H9 (cell line): ENCODE data around the gene GFY. TPM values are rescaled to one million over a fixed set of nuclear protein-coding genes. Genes with fewer than 3 reads are reported as not detected.

Experiments
- DNase-seq: peaks from one replicate; pipeline ENCODE4 v3.0.0-alpha.2; 2017
- H2AFZ ChIP-seq: one replicate; pipeline ENCODE4 v1.6.1; 2013; ENCODE audit warnings: mild to moderate bottlenecking, low read length, control low read depth, moderate library complexity
- H2AK5ac ChIP-seq: 2 replicates; pipeline ENCODE4 v1.6.1; 2013; ENCODE audit warnings: low read length, control low read depth, mixed read lengths; ENCODE audit not compliant: insufficient read length
- H2BK120ac ChIP-seq: one replicate; pipeline ENCODE4 v1.6.1; 2013; ENCODE audit warnings: low read depth, mild to moderate bottlenecking, low read length, control low read depth, inconsistent platforms; ENCODE audit not compliant: poor library complexity, severe bottlenecking
- H2BK12ac ChIP-seq: 2 replicates; pipeline ENCODE4 v1.6.1; 2013; ENCODE audit warnings: low read length, control low read depth, mixed read lengths, low read depth; ENCODE audit not compliant: insufficient read length
- H2BK15ac ChIP-seq: 2 replicates; pipeline ENCODE4 v1.6.1; 2013; ENCODE audit warnings: low read depth, low read length, control low read depth
- H2BK20ac ChIP-seq: one replicate; pipeline ENCODE4 v1.6.1; 2013; ENCODE audit warnings: low read depth, mild to moderate bottlenecking, low read length, control low read depth, inconsistent platforms; ENCODE audit not compliant: poor library complexity, severe bottlenecking
- H2BK5ac ChIP-seq: 2 replicates; pipeline ENCODE4 v1.6.1; 2013; ENCODE audit warnings: low read length, control low read depth, mixed read lengths; ENCODE audit not compliant: insufficient read length
- H3K14ac ChIP-seq: 2 replicates; pipeline ENCODE4 v1.6.1; 2013; ENCODE audit warnings: low read length, control low read depth; ENCODE audit not compliant: insufficient read depth
- H3K18ac ChIP-seq: 2 replicates; pipeline ENCODE4 v1.6.1; 2013; ENCODE audit warnings: low read depth, mild to moderate bottlenecking, mixed read lengths, low read length, control low read depth; ENCODE audit not compliant: insufficient read length
- H3K23ac ChIP-seq: 2 replicates; pipeline ENCODE4 v1.6.1; 2013; ENCODE audit warnings: low read length, control low read depth, mixed read lengths, low read depth; ENCODE audit not compliant: insufficient read length
- H3K23me2 ChIP-seq: 2 replicates; pipeline ENCODE4 v1.6.1; 2013; ENCODE audit warnings: low read depth, mild to moderate bottlenecking, mixed read lengths, low read length, control low read depth; ENCODE audit not compliant: insufficient read length, poor library complexity, severe bottlenecking
- H3K27ac ChIP-seq: 2 replicates; pipeline ENCODE4 v1.5.1; 2013; ENCODE audit warnings: low read length, control low read depth, mixed read lengths, low read depth; ENCODE audit not compliant: insufficient read length
- H3K27me3 ChIP-seq: 2 replicates; pipeline ENCODE4 v1.6.1; 2013; ENCODE audit warnings: low read length, control low read depth, inconsistent platforms; ENCODE audit not compliant: insufficient read depth
- H3K4ac ChIP-seq: 2 replicates; pipeline ENCODE4 v1.6.1; 2013; ENCODE audit warnings: low read depth, mild to moderate bottlenecking, control low read depth, inconsistent platforms, low read length, moderate library complexity
- H3K4me1 ChIP-seq: 2 replicates; pipeline ENCODE4 v1.6.1; 2013; ENCODE audit warnings: low read length, control low read depth, inconsistent platforms; ENCODE audit not compliant: insufficient read depth
- H3K4me2 ChIP-seq: 2 replicates; pipeline ENCODE4 v1.6.1; 2013; ENCODE audit warnings: low read length, control low read depth, mixed read lengths; ENCODE audit not compliant: insufficient read length, insufficient read depth
- H3K56ac ChIP-seq: 2 replicates; pipeline ENCODE4 v1.6.1; 2013; ENCODE audit warnings: low read depth, mild to moderate bottlenecking, mixed read lengths, low read length, control low read depth; ENCODE audit not compliant: insufficient read length
- H3K79me1 ChIP-seq: 2 replicates; pipeline ENCODE4 v1.6.1; 2013; ENCODE audit warnings: low read depth, mild to moderate bottlenecking, moderate library complexity, low read length, control low read depth, inconsistent platforms; ENCODE audit not compliant: insufficient read depth, poor library complexity, severe bottlenecking
- H3K79me2 ChIP-seq: 2 replicates; pipeline ENCODE4 v1.6.1; 2013; ENCODE audit warnings: low read length, control low read depth, inconsistent platforms; ENCODE audit not compliant: insufficient read depth
- H3K9ac ChIP-seq: 2 replicates; pipeline ENCODE4 v1.6.1; 2013; ENCODE audit warnings: low read length, control low read depth, mixed read lengths; ENCODE audit not compliant: insufficient read length; ENCODE audit errors: extremely low read depth
- H3K9me3 ChIP-seq: one replicate; pipeline ENCODE4 v1.6.1; 2013; ENCODE audit warnings: low read depth, low read length, inconsistent platforms; ENCODE audit not compliant: control insufficient read depth
- H3T11ph ChIP-seq: one replicate; pipeline ENCODE4 v1.6.1; 2013; ENCODE audit warnings: mild to moderate bottlenecking, low read length, control low read depth, inconsistent platforms
- H4K20me1 ChIP-seq: one replicate; pipeline ENCODE4 v1.6.1; 2013; ENCODE audit not compliant: control insufficient read depth, insufficient read length, insufficient read depth
- H4K5ac ChIP-seq: 2 replicates; pipeline ENCODE4 v1.6.1; 2013; ENCODE audit warnings: low read depth, mild to moderate bottlenecking, mixed read lengths, low read length, control low read depth; ENCODE audit not compliant: insufficient read length
- H4K8ac ChIP-seq: replicated peaks from 2 replicates; pipeline ENCODE4 v1.6.1; 2013; ENCODE audit warnings: low read length, control low read depth, mixed read lengths, low read depth; ENCODE audit not compliant: insufficient read length
- H4K91ac ChIP-seq: 2 replicates; pipeline ENCODE4 v1.6.1; 2013; ENCODE audit warnings: low read depth, mild to moderate bottlenecking, moderate library complexity, mixed read lengths, low read length, control low read depth; ENCODE audit not compliant: insufficient read length
- H3K27ac Mint-ChIP-seq, 3 experiments: 2 replicates in 2 of 3; 3 replicates in 1 of 3; pipeline ENCODE4 v1.8.0; 2020 to 2021; ENCODE audit warnings: mixed read lengths in 3 of 3, mild to moderate bottlenecking in 1 of 3, moderate library complexity in 1 of 3
- H3K27me3 Mint-ChIP-seq: 2 replicates; pipeline ENCODE4 v1.8.0; 2021; ENCODE audit warnings: low read depth, mild to moderate bottlenecking, moderate library complexity, mixed read lengths
- H3K36me3 Mint-ChIP-seq, 3 experiments: 2 replicates in 2 of 3; 3 replicates in 1 of 3; pipeline ENCODE4 v1.8.0; 2020 to 2021; ENCODE audit warnings: low read depth in 3 of 3, mixed read lengths in 3 of 3; ENCODE audit not compliant: insufficient read depth in 1 of 3
- H3K4me1 Mint-ChIP-seq, 2 experiments: 2 replicates each; pipeline ENCODE4 v1.8.0; 2020; ENCODE audit warnings: mixed read lengths in 2 of 2
- H3K4me3 Mint-ChIP-seq, 2 experiments: 2 replicates in 1 of 2; 3 replicates in 1 of 2; pipeline ENCODE4 v1.8.0; 2020 to 2021; ENCODE audit warnings: mild to moderate bottlenecking in 2 of 2, mixed read lengths in 2 of 2, moderate library complexity in 1 of 2
- H3K9me3 Mint-ChIP-seq, 2 experiments: 2 replicates in 1 of 2; 3 replicates in 1 of 2; pipeline ENCODE4 v1.8.0; 2020; ENCODE audit warnings: mild to moderate bottlenecking in 2 of 2, mixed read lengths in 2 of 2, moderate library complexity in 1 of 2
- CTCF ChIP-seq: fragments of 200-600 bp; sonication (generic); conservative IDR thresholded peaks from 3 replicates; pipeline ENCODE4 v1.8.0; 2021; ENCODE audit warnings: antibody characterized with exemption, mild to moderate bottlenecking
- WGBS: extraction: QIAGEN DNeasy Blood & Tissue Kit; methylation state at CpG from one replicate; pipeline ENCODE4 v1.1.7; 2013; ENCODE audit warnings: missing lambda C conversion rate, low lambda C conversion rate, mixed read lengths; ENCODE audit not compliant: insufficient read length; ENCODE audit errors: extremely low coverage; 5-methylcytosine and 5-hydroxymethylcytosine counted together
- total RNA-seq: library from RNA; stranded (reverse); gene quantifications from 2 replicates; pipeline ENCODE4 v1.2.1, GENCODE V29; 2021

Gene GFY
- total RNA-seq, 1 experiment from 2014 or later: 1.3 TPM

- Histone ChIP-seq H3K79me2 (no peaks in the 10 kb centered on the region; the same call in 1 of the 2 replicates), H3K27ac (peak within 1 kb of the TSS; percentile 72), H4K8ac (no peak within 1 kb of the TSS), H2AK5ac (no peak within 1 kb of the TSS), H3K4me1 (no peaks in the 10 kb centered on the region), H4K20me1 (no peaks in the 10 kb centered on the region), H3K9me3 (no peaks in the 10 kb centered on the region), H3K4ac (no peak within 1 kb of the TSS; the same call in 1 of the 2 replicates), H3K14ac (peak within 1 kb of the TSS; percentile 99), H3K56ac (no peak within 1 kb of the TSS), H3K27me3 (no peaks in the 10 kb centered on the region), H3K9ac (peak within 1 kb of the TSS; percentile 97), H3T11ph (peak within 1 kb of the TSS; percentile 37), H3K23me2 (peaks cover 5% of the 10 kb centered on the region), H3K79me1 (peaks cover 7% of the 10 kb centered on the region), H3K4me2 (peak within 1 kb of the TSS; percentile 72), H4K91ac (peak within 1 kb of the TSS; percentile 48), H2BK120ac (no peak within 1 kb of the TSS), H2BK12ac (no peak within 1 kb of the TSS), H3K23ac (no peak within 1 kb of the TSS), H2AFZ (no peak within 1 kb of the TSS), H3K18ac (peak within 1 kb of the TSS; percentile 97), H2BK15ac (no peak within 1 kb of the TSS), H4K5ac (no peak within 1 kb of the TSS), H2BK5ac (peak within 1 kb of the TSS; percentile 69), H2BK20ac (no peak within 1 kb of the TSS)
- H3K4me3 Mint-ChIP-seq: peak within 1 kb of the TSS; percentile 96 to 98
- no peaks in the 10 kb centered on the region; the same call in 1 of the 2 replicates for H3K27me3 Mint-ChIP-seq
- no peaks in the 10 kb centered on the region; a peak in 1 of 5 replicates for H3K9me3 Mint-ChIP-seq
- WGBS: no CpG with 5 or more reads among the region's 66 CpGs
- TF ChIP-seq CTCF: no peak
- peaks cover 35 to 47% (median 43%) of the 10 kb centered on the region in 3 experiments for H3K36me3 Mint-ChIP-seq
- DNase-seq: peak; percentile 98
- peak within 1 kb of the TSS; percentile 99 to 100 (median 99) for H3K27ac Mint-ChIP-seq
- H3K4me1 Mint-ChIP-seq: peaks cover 10 to 28% of the 10 kb centered on the region in 2 experiments
These were observed 28.0 kb downstream of the GFY start, which contains the start of gene ALDH16A1 for GRCh38 chr19:49453013-49453756. ALDH16A1 (plus strand) TSS chr19:49453225; CDS start chr19:49453332, 107 bp downstream.
